Subcutaneous abdominal adipose tissue (tissue), 5 donors: ENCODE data around the gene GNG7.
"Not testable (repeated sequence)": the region's sequence is repeated elsewhere in the genome, so short reads cannot be mapped to it uniquely, and the experiment has no call there.

Source experiments
- H3K27ac ChIP-seq: one replicate; pipeline ENCODE4 v1.7.0; 2013; ENCODE audit warnings: low read depth, mild to moderate bottlenecking, inconsistent platforms, low read length, moderate library complexity
- H3K27me3 ChIP-seq, 5 donors: one replicate each; pipeline ENCODE4 v1.7.0; 2013; ENCODE audit warnings: low read length in 5 of 5, inconsistent platforms in 1 of 5; ENCODE audit not compliant: control insufficient read depth in 5 of 5, insufficient read depth in 4 of 5
- H3K36me3 ChIP-seq, 5 donors: one replicate each; pipeline ENCODE4 v1.7.0; 2013; ENCODE audit warnings: low read length in 5 of 5; ENCODE audit not compliant: control insufficient read depth in 5 of 5, insufficient read depth in 5 of 5
- H3K4me1 ChIP-seq, 5 donors: one replicate each; pipeline ENCODE4 v1.7.0; 2013; ENCODE audit warnings: low read length in 5 of 5, mild to moderate bottlenecking in 3 of 5, moderate library complexity in 1 of 5; ENCODE audit not compliant: control insufficient read depth in 5 of 5, insufficient read depth in 5 of 5
- H3K4me3 ChIP-seq, 5 donors: one replicate each; pipeline ENCODE4 v1.7.0; 2013; ENCODE audit warnings: low read length in 5 of 5, low read depth in 1 of 5
- H3K9ac ChIP-seq, 5 donors: one replicate each; pipeline ENCODE4 v1.7.0; 2013; ENCODE audit warnings: low read length in 5 of 5, mild to moderate bottlenecking in 4 of 5, moderate library complexity in 3 of 5
- H3K9me3 ChIP-seq, 5 donors: one replicate each; pipeline ENCODE4 v1.7.0; 2013; ENCODE audit warnings: low read length in 5 of 5; ENCODE audit not compliant: control insufficient read depth in 5 of 5
- donor health status: healthy.
- donor health status: healthy.
- donor health status: healthy.
- donor health status: healthy.
- donor health status: healthy.

GNG7 gene

GRCh38 chr19:2512523-2513431 is 189.7 kb downstream of the GNG7 start:
- H3K36me3 ChIP-seq = no peaks in the 10 kb centered on the region
- no peaks in the 10 kb centered on the region for H3K4me1 ChIP-seq
- no peaks in the 10 kb centered on the region for H3K9me3 ChIP-seq
- no peak overlapping the region for H3K4me3 ChIP-seq
- H3K27me3 ChIP-seq = peaks cover 0 to 11% (median 6%) of the 10 kb centered on the region in 5 donors
- no peak overlapping the region for H3K9ac ChIP-seq
- H3K27ac ChIP-seq = no peak overlapping the region

GRCh38 chr19:2511991-2512390 is 190.5 kb downstream of the GNG7 start:
- Histone ChIP-seq H3K9ac (no peak overlapping the region), H3K36me3 (no peaks in the 10 kb centered on the region), H3K9me3 (no peaks in the 10 kb centered on the region), H3K4me1 (peaks cover 0 to 3% (median under 1%) of the 10 kb centered on the region in 5 donors), H3K27ac (no peak overlapping the region), H3K27me3 (peaks cover 0 to 11% (median 6%) of the 10 kb centered on the region in 5 donors), H3K4me3 (no peak overlapping the region)

- H3K36me3 ChIP-seq = no peaks in the 10 kb centered on the region
- no peak overlapping the region for H3K9ac ChIP-seq
- H3K4me1 ChIP-seq = peaks cover 0 to 3% (median 2%) of the 10 kb centered on the region in 5 donors
Measured at GRCh38 chr19:2511570-2511969, 190.9 kb downstream of the GNG7 start.

GRCh38 chr19:2509096-2509495 is 193.4 kb downstream of the GNG7 start:
- H3K9me3 ChIP-seq = no peaks in the 10 kb centered on the region
- peaks cover 0 to 3% (median 2%) of the 10 kb centered on the region in 5 donors for H3K4me1 ChIP-seq
- peaks cover 0 to 11% (median 6%) of the 10 kb centered on the region in 5 donors for H3K27me3 ChIP-seq
- H3K27ac ChIP-seq = no peak overlapping the region
- H3K4me3 ChIP-seq = no peak overlapping the region
- H3K36me3 ChIP-seq = no peaks in the 10 kb centered on the region
- H3K9ac ChIP-seq = no peak overlapping the region

More at GRCh38 chr19:2511570-2511969, 190.9 kb downstream of the GNG7 start:
- Histone ChIP-seq H3K4me3 (no peak overlapping the region), H3K27me3 (peaks cover 0 to 11% (median 6%) of the 10 kb centered on the region in 5 donors), H3K9me3 (no peaks in the 10 kb centered on the region), H3K27ac (no peak overlapping the region)

- peak overlapping the region in 1 of 5 donors; percentile 8 for H3K9ac ChIP-seq
- no peak overlapping the region for H3K27ac ChIP-seq
Measured at GRCh38 chr19:2507109-2507508, 195.4 kb downstream of the GNG7 start.

GRCh38 chr19:2506656-2507055 is 195.8 kb downstream of the GNG7 start:
- H3K9me3 ChIP-seq, H3K4me3 ChIP-seq, H3K4me1 ChIP-seq, H3K27ac ChIP-seq, H3K27me3 ChIP-seq, H3K9ac ChIP-seq, H3K36me3 ChIP-seq: not testable (repeated sequence)

More at GRCh38 chr19:2507109-2507508, 195.4 kb downstream of the GNG7 start:
- Histone ChIP-seq H3K4me1 (peaks cover 0 to 8% (median 2%) of the 10 kb centered on the region in 5 donors), H3K27me3 (peaks cover 0 to 6% (median 0%) of the 10 kb centered on the region in 5 donors), H3K9me3 (no peaks in the 10 kb centered on the region), H3K36me3 (no peaks in the 10 kb centered on the region), H3K4me3 (no peak overlapping the region)

- Histone ChIP-seq H3K27ac (no peak overlapping the region), H3K4me1 (peaks cover 2 to 25% (median 11%) of the 10 kb centered on the region in 5 donors), H3K27me3 (no peaks in the 10 kb centered on the region), H3K36me3 (no peaks in the 10 kb centered on the region), H3K4me3 (no peak overlapping the region), H3K9me3 (no peaks in the 10 kb centered on the region), H3K9ac (no peak overlapping the region)
Measured at GRCh38 chr19:2503521-2504109, 198.9 kb downstream of the GNG7 start.

- Histone ChIP-seq H3K4me3 (no peak overlapping the region), H3K27ac (no peak overlapping the region), H3K27me3 (no peaks in the 10 kb centered on the region), H3K36me3 (no peaks in the 10 kb centered on the region), H3K9me3 (no peaks in the 10 kb centered on the region), H3K9ac (peak overlapping the region in 1 of 5 donors; percentile 35), H3K4me1 (peaks cover 4 to 29% (median 15%) of the 10 kb centered on the region in 5 donors)
Measured at GRCh38 chr19:2500841-2501261, 201.6 kb downstream of the GNG7 start.

- Histone ChIP-seq H3K27me3 (no peaks in the 10 kb centered on the region), H3K9me3 (no peaks in the 10 kb centered on the region), H3K4me3 (no peak overlapping the region), H3K36me3 (no peaks in the 10 kb centered on the region), H3K4me1 (peaks cover 6 to 36% (median 20%) of the 10 kb centered on the region in 5 donors), H3K9ac (no peak overlapping the region), H3K27ac (no peak overlapping the region)
Measured at GRCh38 chr19:2500156-2500555, 202.3 kb downstream of the GNG7 start.

- Histone ChIP-seq H3K27ac (no peak overlapping the region), H3K36me3 (no peaks in the 10 kb centered on the region), H3K9ac (no peak overlapping the region), H3K4me3 (no peak overlapping the region), H3K9me3 (no peaks in the 10 kb centered on the region), H3K27me3 (no peaks in the 10 kb centered on the region), H3K4me1 (peaks cover 6 to 42% (median 29%) of the 10 kb centered on the region in 5 donors)
Measured at GRCh38 chr19:2497186-2497585, 205.3 kb downstream of the GNG7 start.
